Measurements from ENCODE around the gene SIRT2. TPM values are rescaled to one million over a fixed set of nuclear protein-coding genes. Genes with fewer than 3 reads are reported as not detected.

SIRT2 gene
- total and polyA plus RNA-seq, 2 of the 13 experiments (the other 11 are each of a cell fraction or from before 2014, with no cell fraction given) = 22.3 to 26.1 TPM

DNA sequence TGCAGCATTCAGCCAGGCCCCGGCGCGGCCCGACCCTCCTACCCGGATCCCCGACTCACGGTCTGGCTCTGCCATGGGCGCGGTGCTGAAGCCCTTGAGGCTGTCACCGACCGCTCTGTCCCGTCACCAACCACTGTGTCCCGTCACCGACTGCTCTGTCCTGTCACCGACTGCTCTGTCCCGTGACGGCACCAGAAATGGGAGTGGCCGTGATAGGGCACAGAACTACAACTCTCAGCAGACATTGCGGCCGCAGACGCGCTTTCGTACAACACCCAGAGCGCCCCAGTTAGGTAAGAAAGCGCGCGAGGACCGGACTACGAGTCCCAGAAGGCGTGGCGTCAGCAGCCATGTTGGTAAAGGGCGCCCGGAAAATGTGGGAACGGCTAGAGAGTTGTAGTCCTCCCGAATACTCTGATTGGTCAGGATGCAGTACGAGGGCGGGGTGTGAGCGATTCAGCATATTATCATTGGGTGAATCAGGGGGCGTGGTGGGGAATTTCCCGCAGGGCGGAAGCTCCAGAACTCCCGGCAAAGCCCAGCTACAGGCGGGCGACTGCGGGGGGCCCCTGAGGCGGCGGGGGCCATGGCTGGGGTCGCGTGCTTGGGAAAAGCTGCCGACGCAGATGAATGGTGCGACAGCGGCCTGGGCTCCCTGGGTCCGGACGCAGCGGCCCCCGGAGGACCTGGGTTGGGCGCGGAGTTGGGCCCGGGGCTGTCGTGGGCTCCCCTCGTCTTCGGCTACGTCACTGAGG lies at the start of gene SIRT2, which contains the start of gene NFKBIB (continued):
- TF ChIP-seq, protein P1, sequence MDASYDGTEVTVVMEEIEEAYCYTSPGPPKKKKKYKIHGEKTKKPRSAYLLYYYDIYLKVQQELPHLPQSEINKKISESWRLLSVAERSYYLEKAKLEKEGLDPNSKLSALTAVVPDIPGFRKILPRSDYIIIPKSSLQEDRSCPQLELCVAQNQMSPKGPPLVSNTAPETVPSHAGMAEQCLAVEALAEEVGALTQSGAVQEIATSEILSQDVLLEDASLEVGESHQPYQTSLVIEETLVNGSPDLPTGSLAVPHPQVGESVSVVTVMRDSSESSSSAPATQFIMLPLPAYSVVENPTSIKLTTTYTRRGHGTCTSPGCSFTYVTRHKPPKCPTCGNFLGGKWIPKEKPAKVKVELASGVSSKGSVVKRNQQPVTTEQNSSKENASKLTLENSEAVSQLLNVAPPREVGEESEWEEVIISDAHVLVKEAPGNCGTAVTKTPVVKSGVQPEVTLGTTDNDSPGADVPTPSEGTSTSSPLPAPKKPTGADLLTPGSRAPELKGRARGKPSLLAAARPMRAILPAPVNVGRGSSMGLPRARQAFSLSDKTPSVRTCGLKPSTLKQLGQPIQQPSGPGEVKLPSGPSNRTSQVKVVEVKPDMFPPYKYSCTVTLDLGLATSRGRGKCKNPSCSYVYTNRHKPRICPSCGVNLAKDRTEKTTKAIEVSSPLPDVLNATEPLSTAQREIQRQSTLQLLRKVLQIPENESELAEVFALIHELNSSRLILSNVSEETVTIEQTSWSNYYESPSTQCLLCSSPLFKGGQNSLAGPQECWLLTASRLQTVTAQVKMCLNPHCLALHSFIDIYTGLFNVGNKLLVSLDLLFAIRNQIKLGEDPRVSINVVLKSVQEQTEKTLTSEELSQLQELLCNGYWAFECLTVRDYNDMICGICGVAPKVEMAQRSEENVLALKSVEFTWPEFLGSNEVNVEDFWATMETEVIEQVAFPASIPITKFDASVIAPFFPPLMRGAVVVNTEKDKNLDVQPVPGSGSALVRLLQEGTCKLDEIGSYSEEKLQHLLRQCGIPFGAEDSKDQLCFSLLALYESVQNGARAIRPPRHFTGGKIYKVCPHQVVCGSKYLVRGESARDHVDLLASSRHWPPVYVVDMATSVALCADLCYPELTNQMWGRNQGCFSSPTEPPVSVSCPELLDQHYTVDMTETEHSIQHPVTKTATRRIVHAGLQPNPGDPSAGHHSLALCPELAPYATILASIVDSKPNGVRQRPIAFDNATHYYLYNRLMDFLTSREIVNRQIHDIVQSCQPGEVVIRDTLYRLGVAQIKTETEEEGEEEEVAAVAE (CRISPR knock-in tag; IDR thresholded peaks at IDR 0.05; ENCODE audit: borderline replicate concordance) = peak; percentile 94
- TF ChIP-seq REL (CRISPR knock-in tag; conservative IDR thresholded peaks at IDR 0.05) (no peak), SALL1 (CRISPR knock-in tag; IDR thresholded peaks at IDR 0.05) (peak; percentile 60), ZNF205 (CRISPR knock-in tag; IDR thresholded peaks at IDR 0.05) (peak; percentile 77), RFXANK (CRISPR knock-in tag; IDR thresholded peaks at IDR 0.05) (0 out of 2 replicates have a peak, but pooled peaks have one; percentile 51), SIX1 (CRISPR knock-in tag; IDR thresholded peaks at IDR 0.05; ENCODE audit: borderline replicate concordance) (no peak), ZNF562 (CRISPR knock-in tag; IDR thresholded peaks at IDR 0.05; ENCODE audit: borderline replicate concordance) (no peak), HOXA5 (CRISPR knock-in tag; IDR thresholded peaks at IDR 0.05) (peak; percentile 38; the same call in 1 of the 2 replicates), ZGPAT (CRISPR knock-in tag; IDR thresholded peaks at IDR 0.05) (peak; percentile 79; the same call in 1 of the 2 replicates), STAT5B (CRISPR knock-in tag; IDR thresholded peaks at IDR 0.05) (no peak), ATRX (CRISPR knock-in tag; IDR thresholded peaks at IDR 0.05; ENCODE audit: borderline replicate concordance) (no peak), ARNTL (CRISPR knock-in tag; IDR thresholded peaks at IDR 0.05) (peak; percentile 82)
- TF ChIP-seq, protein P2, sequence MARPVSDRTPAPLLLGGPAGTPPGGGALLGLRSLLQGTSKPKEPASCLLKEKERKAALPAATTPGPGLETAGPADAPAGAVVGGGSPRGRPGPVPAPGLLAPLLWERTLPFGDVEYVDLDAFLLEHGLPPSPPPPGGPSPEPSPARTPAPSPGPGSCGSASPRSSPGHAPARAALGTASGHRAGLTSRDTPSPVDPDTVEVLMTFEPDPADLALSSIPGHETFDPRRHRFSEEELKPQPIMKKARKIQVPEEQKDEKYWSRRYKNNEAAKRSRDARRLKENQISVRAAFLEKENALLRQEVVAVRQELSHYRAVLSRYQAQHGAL (CRISPR knock-in tag; IDR thresholded peaks at IDR 0.05; ENCODE audit: not compliant biosample characterization) = no peak
- TF ChIP-seq, protein P3, sequence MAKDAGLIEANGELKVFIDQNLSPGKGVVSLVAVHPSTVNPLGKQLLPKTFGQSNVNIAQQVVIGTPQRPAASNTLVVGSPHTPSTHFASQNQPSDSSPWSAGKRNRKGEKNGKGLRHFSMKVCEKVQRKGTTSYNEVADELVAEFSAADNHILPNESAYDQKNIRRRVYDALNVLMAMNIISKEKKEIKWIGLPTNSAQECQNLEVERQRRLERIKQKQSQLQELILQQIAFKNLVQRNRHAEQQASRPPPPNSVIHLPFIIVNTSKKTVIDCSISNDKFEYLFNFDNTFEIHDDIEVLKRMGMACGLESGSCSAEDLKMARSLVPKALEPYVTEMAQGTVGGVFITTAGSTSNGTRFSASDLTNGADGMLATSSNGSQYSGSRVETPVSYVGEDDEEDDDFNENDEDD (CRISPR knock-in tag; IDR thresholded peaks at IDR 0.05; ENCODE audit: borderline replicate concordance) = peak; percentile 79; the same call in 1 of the 2 replicates
- TF ChIP-seq, protein P4, sequence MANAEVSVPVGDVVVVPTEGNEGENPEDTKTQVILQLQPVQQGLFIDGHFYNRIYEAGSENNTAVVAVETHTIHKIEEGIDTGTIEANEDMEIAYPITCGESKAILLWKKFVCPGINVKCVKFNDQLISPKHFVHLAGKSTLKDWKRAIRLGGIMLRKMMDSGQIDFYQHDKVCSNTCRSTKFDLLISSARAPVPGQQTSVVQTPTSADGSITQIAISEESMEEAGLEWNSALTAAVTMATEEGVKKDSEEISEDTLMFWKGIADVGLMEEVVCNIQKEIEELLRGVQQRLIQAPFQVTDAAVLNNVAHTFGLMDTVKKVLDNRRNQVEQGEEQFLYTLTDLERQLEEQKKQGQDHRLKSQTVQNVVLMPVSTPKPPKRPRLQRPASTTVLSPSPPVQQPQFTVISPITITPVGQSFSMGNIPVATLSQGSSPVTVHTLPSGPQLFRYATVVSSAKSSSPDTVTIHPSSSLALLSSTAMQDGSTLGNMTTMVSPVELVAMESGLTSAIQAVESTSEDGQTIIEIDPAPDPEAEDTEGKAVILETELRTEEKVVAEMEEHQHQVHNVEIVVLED (CRISPR knock-in tag; IDR thresholded peaks at IDR 0.05; ENCODE audit: borderline replicate concordance) = peak; percentile 98
- TF ChIP-seq, protein P5, sequence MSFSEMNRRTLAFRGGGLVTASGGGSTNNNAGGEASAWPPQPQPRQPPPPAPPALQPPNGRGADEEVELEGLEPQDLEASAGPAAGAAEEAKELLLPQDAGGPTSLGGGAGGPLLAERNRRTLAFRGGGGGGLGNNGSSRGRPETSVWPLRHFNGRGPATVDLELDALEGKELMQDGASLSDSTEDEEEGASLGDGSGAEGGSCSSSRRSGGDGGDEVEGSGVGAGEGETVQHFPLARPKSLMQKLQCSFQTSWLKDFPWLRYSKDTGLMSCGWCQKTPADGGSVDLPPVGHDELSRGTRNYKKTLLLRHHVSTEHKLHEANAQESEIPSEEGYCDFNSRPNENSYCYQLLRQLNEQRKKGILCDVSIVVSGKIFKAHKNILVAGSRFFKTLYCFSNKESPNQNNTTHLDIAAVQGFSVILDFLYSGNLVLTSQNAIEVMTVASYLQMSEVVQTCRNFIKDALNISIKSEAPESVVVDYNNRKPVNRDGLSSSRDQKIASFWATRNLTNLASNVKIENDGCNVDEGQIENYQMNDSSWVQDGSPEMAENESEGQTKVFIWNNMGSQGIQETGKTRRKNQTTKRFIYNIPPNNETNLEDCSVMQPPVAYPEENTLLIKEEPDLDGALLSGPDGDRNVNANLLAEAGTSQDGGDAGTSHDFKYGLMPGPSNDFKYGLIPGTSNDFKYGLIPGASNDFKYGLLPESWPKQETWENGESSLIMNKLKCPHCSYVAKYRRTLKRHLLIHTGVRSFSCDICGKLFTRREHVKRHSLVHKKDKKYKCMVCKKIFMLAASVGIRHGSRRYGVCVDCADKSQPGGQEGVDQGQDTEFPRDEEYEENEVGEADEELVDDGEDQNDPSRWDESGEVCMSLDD (CRISPR knock-in tag; IDR thresholded peaks at IDR 0.05; ENCODE audit: borderline replicate concordance) = peak; percentile 96; the same call in 1 of the 2 replicates

Measured in HepG2 (cell line).